GM19193 (cell line): ENCODE measurements around the gene CLCN6.

Source experiments
- POLR2A ChIP-seq: IDR thresholded peaks from 4 replicates; pipeline ENCODE4 v1.6.1; 2011; ENCODE audit not compliant: insufficient read depth, insufficient read length; ENCODE audit errors: extremely low read depth

Gene CLCN6

DNA sequence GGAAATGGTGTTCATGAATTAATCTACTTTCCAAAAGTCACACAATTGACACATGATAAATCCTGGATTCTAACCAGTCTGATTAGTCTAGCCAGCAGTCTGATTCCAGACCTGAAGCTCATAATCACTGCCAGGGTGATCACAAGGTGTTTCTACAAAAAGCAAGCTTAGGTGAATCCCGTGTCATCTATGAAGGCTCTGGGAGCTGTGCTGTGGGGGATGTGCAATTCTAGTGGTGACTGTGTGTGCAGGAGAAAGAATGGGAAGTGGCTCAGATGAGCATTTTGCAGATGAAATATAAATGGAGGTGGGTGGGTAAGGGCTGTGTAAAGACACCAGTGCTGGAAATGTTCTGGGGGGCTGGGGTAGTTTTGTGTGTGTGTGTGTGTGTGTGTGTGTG lies 54.6 kb downstream of the CLCN6 start:
- TF ChIP-seq POLR2A: no peak

GRCh38 chr1:11862890-11863289 lies 56.9 kb downstream of the CLCN6 start:
- TF ChIP-seq POLR2A: no peak

DNA sequence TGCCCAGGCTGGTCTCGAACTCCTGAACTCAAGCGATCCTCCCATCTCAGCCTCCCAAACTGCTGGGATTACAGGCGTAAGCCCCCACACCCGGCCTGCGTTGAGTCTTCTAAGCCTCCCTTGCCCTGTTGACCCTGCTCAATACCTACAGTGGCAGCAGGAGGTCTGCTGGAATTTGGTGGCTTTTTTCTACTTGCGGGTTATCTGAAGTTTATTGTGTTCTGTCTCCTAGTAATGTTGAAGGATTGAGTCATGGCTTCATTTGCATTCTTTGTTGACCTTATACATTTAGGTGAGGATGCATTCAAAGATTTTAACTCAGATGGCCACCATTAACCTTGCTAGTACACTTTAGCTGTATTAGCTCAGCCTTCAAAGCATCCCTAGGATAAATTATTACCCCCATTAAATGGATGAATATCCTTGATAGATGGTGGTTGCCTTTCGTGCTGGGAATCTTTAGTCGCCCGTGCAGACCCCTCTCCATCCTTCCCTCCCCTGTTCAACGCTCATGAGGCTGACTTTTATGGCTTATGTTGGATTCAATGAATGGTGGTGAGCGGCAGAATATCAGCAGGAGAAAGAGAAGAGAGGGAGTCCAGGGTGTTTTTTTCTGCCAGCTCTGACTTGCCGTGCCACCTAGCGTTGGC lies 62.5 kb downstream of the CLCN6 start:
- no peak for TF ChIP-seq POLR2A

GRCh38 chr1:11869104-11869503 lies 63.1 kb downstream of the CLCN6 start:
- no peak for TF ChIP-seq POLR2A

GRCh38 chr1:11869650-11870207 lies 63.7 kb downstream of the CLCN6 start:
- no peak for TF ChIP-seq POLR2A

DNA sequence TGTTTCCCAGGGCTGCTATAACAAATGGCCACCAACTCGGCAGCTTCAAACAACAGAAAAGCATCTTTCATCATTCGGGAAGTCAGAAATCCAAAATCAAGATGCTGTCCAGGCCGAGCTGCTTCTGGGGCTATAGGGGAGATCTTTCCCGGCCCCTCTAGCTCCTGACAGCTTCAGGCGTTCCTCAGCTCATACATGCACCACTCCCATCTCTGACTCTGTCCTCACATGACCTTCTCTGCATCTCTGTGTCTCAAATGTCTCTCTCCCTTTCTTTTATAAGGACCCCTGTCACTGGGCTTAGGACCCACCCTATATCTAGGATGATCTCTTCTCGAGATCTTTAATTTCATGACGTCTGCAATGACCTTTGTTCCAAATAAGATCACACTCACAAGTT lies 66.6 kb downstream of the CLCN6 start:
- TF ChIP-seq POLR2A: no peak

GRCh38 chr1:11873395-11874257 lies 67.6 kb downstream of the CLCN6 start:
- no peak for TF ChIP-seq POLR2A

- no peak for TF ChIP-seq POLR2A
Measured at GRCh38 chr1:11874258-11874562, 68.2 kb downstream of the CLCN6 start.

GRCh38 chr1:11874624-11875023 lies 68.6 kb downstream of the CLCN6 start:
- TF ChIP-seq POLR2A: no peak

DNA sequence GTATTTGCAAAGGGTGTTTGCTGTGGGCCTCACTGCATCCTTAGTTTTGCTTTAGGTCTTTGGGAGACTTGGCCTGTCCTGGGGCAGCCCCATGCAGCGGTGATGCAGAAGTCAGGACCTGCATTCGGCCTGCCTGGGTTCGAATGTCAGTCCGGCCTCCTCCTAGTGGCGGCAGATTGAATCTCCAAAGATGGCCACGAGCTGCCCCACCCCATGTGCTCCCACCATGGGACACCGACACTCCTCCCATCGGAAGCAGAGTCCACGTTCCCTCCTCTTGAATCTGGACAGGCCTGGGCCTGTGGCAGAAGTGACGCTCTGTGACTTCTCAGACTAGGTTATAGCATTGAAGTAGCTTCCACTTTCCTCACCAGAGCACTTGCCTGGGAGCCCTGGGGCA lies 69.1 kb downstream of the CLCN6 start:
- no peak for TF ChIP-seq POLR2A

DNA sequence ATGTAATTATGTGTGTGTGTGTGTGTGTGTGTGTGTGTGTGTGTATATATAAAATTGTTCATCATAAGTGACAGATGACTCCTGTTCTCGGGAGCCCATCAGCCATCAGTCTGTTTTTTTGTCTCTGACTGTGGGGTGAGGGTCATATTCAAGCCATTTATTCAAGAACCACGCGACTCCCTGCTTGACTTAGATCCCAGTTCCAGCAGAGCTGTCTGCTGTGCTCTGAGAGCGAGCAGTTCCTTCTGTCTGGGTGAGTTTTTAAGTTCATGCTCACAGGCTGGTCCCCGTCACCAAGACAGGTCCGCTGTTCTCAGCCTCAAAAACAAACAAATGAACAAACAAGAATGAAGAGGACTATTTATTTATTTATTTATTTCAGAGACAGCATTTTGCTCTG lies 71.1 kb downstream of the CLCN6 start:
- no peak for TF ChIP-seq POLR2A

DNA sequence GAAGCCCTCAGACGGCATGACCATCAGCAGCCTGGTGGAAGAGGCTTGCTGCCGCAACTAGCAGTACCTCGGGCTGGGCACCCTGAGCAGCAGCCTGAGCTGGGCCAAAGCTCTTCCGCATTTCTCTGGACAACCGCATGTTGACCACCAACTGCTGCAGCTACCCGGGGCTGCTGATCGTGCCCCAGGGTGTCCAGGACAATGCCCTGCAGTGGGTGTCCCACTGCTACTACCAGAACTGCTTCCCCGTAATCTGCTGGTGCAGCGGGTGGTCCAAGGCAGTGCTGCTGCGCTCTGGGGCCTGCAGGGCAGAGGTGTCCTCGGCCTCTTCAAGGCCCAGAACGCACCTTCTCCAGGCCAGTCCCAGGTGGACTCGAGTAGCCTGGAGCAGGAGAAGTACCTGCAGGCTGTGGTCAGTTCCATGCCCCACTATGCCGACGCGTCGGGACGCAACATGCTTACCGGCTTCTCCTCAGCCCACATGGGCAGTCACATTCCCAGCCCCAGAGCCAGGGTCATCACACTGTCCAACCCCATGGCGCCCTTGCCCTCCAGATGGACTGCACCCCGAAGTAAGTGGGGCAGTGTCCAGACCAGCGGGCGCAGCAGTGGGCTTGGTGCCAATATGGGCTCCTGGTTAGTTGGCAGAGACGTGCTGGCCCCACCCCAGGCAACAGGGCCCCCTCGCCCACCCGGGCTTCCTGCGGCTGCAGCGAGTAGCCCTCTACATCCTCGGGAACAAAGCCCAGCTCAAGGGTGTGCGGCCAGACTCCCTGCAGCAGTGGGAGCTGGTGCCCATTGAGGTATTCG lies 72.3 kb downstream of the CLCN6 start:
- no peak for TF ChIP-seq POLR2A

- no peak for TF ChIP-seq POLR2A
Measured at GRCh38 chr1:11878891-11879190, 72.8 kb downstream of the CLCN6 start.

- no peak for TF ChIP-seq POLR2A
Measured at GRCh38 chr1:11879311-11880180, 73.6 kb downstream of the CLCN6 start.
